ENCODE measurements around the gene SERPINB5. TPM values are rescaled to one million over a fixed set of nuclear protein-coding genes. Genes with fewer than 3 reads are reported as not detected.

Gene SERPINB5
- polyA plus RNA-seq, 2 of the 4 experiments (the other 2 are of a cell fraction): 0.08 to 0.12 TPM

- ChIA-PET POLR2A (no interaction called here), CTCF (no interaction called here)
- ATAC-seq (no peak), FAIRE-seq (no peak), DNase-seq (ENCODE audit: low read depth in 1 of 2, low spot score in 1 of 2) (no peak)
- no peak overlapping the region for H3K27ac ChIP-seq
- no peaks in the 10 kb centered on the region for H3K4me1 ChIP-seq
- WGBS (ENCODE audit: missing lambda C conversion rate): 45% methylated on average over 2 of the region's 2 CpGs
- no peak overlapping the region for H3K4me3 ChIP-seq
- H3K9me3 ChIP-seq: no peaks in the 10 kb centered on the region
- TF ChIP-seq HDAC2 (IDR thresholded peaks at IDR 0.05): no peak
- no peak for TF ChIP-seq CBX2 (IDR thresholded peaks at IDR 0.05; ENCODE audit: borderline replicate concordance, low read depth)
- TF ChIP-seq PBX3 (IDR thresholded peaks at IDR 0.05): no peak
- no peak for TF ChIP-seq REST (IDR thresholded peaks at IDR 0.05)
- TF ChIP-seq FOSB (CRISPR knock-in tag; IDR thresholded peaks at IDR 0.05): no peak
- no peak for TF ChIP-seq TFCP2L1 (CRISPR knock-in tag; IDR thresholded peaks at IDR 0.05)
- no peak for TF ChIP-seq HOXB5 (CRISPR knock-in tag; IDR thresholded peaks at IDR 0.05)
- no peak for TF ChIP-seq MAX (IDR thresholded peaks at IDR 0.05)
- TF ChIP-seq CBX8 (IDR thresholded peaks at IDR 0.05): no peak
- H3K4me2 ChIP-seq: no peak overlapping the region
These were observed 67.3 kb downstream of the SERPINB5 start for GRCh38 chr18:63544017-63544416.

GRCh38 chr18:63545000-63545399 lies 68.2 kb downstream of the SERPINB5 start:
- H3K4me1 ChIP-seq: no peaks in the 10 kb centered on the region
- WGBS (ENCODE audit: missing lambda C conversion rate): 72% methylated on average over 3 of the region's 3 CpGs
- no peak for DNase-seq (ENCODE audit: low read depth in 1 of 2, low spot score in 1 of 2)
- FAIRE-seq: no peak
- POLR2A ChIA-PET: no interaction called here
- no peak for ATAC-seq
- H3K27ac ChIP-seq: no peak overlapping the region
- no peaks in the 10 kb centered on the region for H3K9me3 ChIP-seq
- H3K4me2 ChIP-seq: no peak overlapping the region
- TF ChIP-seq E2F6 (IDR thresholded peaks at IDR 0.05; ENCODE audit: borderline replicate concordance, low read depth) (no peak), CBX2 (IDR thresholded peaks at IDR 0.05; ENCODE audit: borderline replicate concordance, low read depth) (no peak), POLR2A (IDR thresholded peaks at IDR 0.05; ENCODE audit: low read length) (no peak), HES2 (IDR thresholded peaks at IDR 0.05) (no peak), RCOR1 (IDR thresholded peaks at IDR 0.05; ENCODE audit: low read depth, low read length) (no peak), ZNF302 (CRISPR knock-in tag; IDR thresholded peaks at IDR 0.05) (no peak), EHMT2 (IDR thresholded peaks at IDR 0.05; ENCODE audit: low read depth) (no peak), ZFP36 (IDR thresholded peaks at IDR 0.05; ENCODE audit: borderline replicate concordance, partially characterized antibody) (no peak), RFX5 (IDR thresholded peaks at IDR 0.05) (no peak), RAD21 (conservative IDR thresholded peaks at IDR 0.05 in 1 of 2, IDR thresholded peaks at IDR 0.05 in 1 of 2) (no peak), ELK1 (IDR thresholded peaks at IDR 0.05; ENCODE audit: low read depth, low read length) (no peak), CHD4 (IDR thresholded peaks at IDR 0.05; ENCODE audit: borderline replicate concordance) (no peak), KDM5A (IDR thresholded peaks at IDR 0.05) (no peak), NPAS2 (CRISPR knock-in tag; IDR thresholded peaks at IDR 0.05; ENCODE audit: borderline replicate concordance) (no peak), CEBPB (IDR thresholded peaks at IDR 0.05) (no peak), MAX (IDR thresholded peaks at IDR 0.05) (no peak), CBX8 (IDR thresholded peaks at IDR 0.05) (no peak)
- CTCF ChIA-PET: no interaction called here
- no peak overlapping the region for H3K4me3 ChIP-seq

All from A549 (cell line).